Measurements from ENCODE around the gene CHMP3. TPM values are rescaled to one million over a fixed set of nuclear protein-coding genes. Genes with fewer than 3 reads are reported as not detected.

The CHMP3 gene
- polyA plus RNA-seq, 3 donors, result 45.4 to 115 (median 99.4) TPM

- H2AFZ ChIP-seq (ENCODE audit: insufficient read depth, low read depth, low read length, poor library complexity, severe bottlenecking), result peak overlapping the region; percentile 61
- H3K9me3 ChIP-seq (replicated peaks in 1 of 2; ENCODE audit: control insufficient read depth in 1 of 2, insufficient read depth in 1 of 2, low read length in 2 of 2), result no peaks in the 10 kb centered on the region
- H3K4me1 Mint-ChIP-seq, result peaks cover 34% of the 10 kb centered on the region
- no peak for DNase-seq
- H3K27me3 ChIP-seq (ENCODE audit: control insufficient read depth in 2 of 2, insufficient read depth in 2 of 2, low read length in 2 of 2), result no peaks in the 10 kb centered on the region
- intact Hi-C loops (cut with micrococcal nuclease), result loop anchor here (5.0 to 10.0 kb wide), 4 partner anchors 59 to 1149 kb away; partner anchors contain the start of genes KDM3A (in 2 of the 2), RNF103 (in 2 of the 2), CAPG (in 1 of the 2) and SH2D6 (in 1 of the 2)
- peak overlapping the region; percentile 99 to 100 (median 100) for H3K27ac Mint-ChIP-seq
- H3K79me2 ChIP-seq (ENCODE audit: insufficient read depth, low read length), result peaks cover 44% of the 10 kb centered on the region
- peak overlapping the region; percentile 83 for H3K4me2 ChIP-seq (replicated peaks; ENCODE audit: extremely low read depth, low read length, poor library complexity, severe bottlenecking)
- 80% methylated on average over 13 of the region's 13 CpGs for WGBS (ENCODE audit: insufficient coverage)
- no peaks in the 10 kb centered on the region for H3K36me3 ChIP-seq (replicated peaks in 1 of 2; ENCODE audit: control insufficient read depth in 1 of 2, insufficient read depth in 2 of 2, low read length in 2 of 2)
- peak overlapping the region in 1 of 3 experiments; percentile 84 for H3K4me3 ChIP-seq (replicated peaks in 1 of 3; ENCODE audit: low read depth in 2 of 3, low read length in 3 of 3)
- H3K27ac ChIP-seq (ENCODE audit: low read depth in 1 of 2, low read length in 2 of 2), result peak overlapping the region; percentile 99 to 100
- no peak for TF ChIP-seq CTCF (IDR thresholded peaks at IDR 0.05)
- peaks cover 20 to 28% of the 10 kb centered on the region in 2 donors for H3K4me1 ChIP-seq (ENCODE audit: control insufficient read depth in 1 of 2, insufficient read depth in 2 of 2, low read length in 2 of 2)
- H3K9me3 Mint-ChIP-seq, result peaks cover 0 to 10% (median 3%) of the 10 kb centered on the region in 7 donors
- peaks cover 10 to 19% of the 10 kb centered on the region in 2 donors for H3K36me3 Mint-ChIP-seq
- peaks cover under 1 to 6% (median 2%) of the 10 kb centered on the region in 3 donors for H3K27me3 Mint-ChIP-seq (ENCODE audit: low read depth in 3 of 3)
- peak overlapping the region; percentile 89 to 97 for H3K4me3 Mint-ChIP-seq
- H3K9ac ChIP-seq (ENCODE audit: insufficient read depth, low read length, poor library complexity, severe bottlenecking), result no peak overlapping the region
- peaks cover 14% of the 10 kb centered on the region for H4K20me1 ChIP-seq (ENCODE audit: insufficient read depth, low read length)
Measured at GRCh38 chr2:86563650-86564061, 413 bp upstream of the CHMP3 start.

GRCh38 chr2:86562485-86562921 is 740 bp downstream of the CHMP3 start:
- peak overlapping the region; percentile 57 to 98 (median 84) for H3K4me3 ChIP-seq (replicated peaks in 1 of 3; ENCODE audit: low read depth in 2 of 3, low read length in 3 of 3)
- peaks cover 34% of the 10 kb centered on the region for H3K4me1 Mint-ChIP-seq
- H3K9me3 Mint-ChIP-seq, result peaks cover 0 to 8% (median 3%) of the 10 kb centered on the region in 7 donors
- peaks cover 0 to 6% (median 2%) of the 10 kb centered on the region in 3 donors for H3K27me3 Mint-ChIP-seq (ENCODE audit: low read depth in 3 of 3)
- peak in 2 of 3 donors; percentile 53 to 65 for DNase-seq
- peak overlapping the region; percentile 99 to 100 (median 100) for H3K27ac Mint-ChIP-seq
- peak overlapping the region; percentile 100 for H3K9ac ChIP-seq (ENCODE audit: insufficient read depth, low read length, poor library complexity, severe bottlenecking)
- H3K4me2 ChIP-seq (replicated peaks; ENCODE audit: extremely low read depth, low read length, poor library complexity, severe bottlenecking), result peak overlapping the region; percentile 83
- 0% methylated on average over 12 of the region's 16 CpGs for WGBS (ENCODE audit: insufficient coverage)
- no peak for TF ChIP-seq CTCF (IDR thresholded peaks at IDR 0.05)
- H3K79me2 ChIP-seq (ENCODE audit: insufficient read depth, low read length), result peaks cover 56% of the 10 kb centered on the region
- H3K27ac ChIP-seq (ENCODE audit: low read depth in 1 of 2, low read length in 2 of 2), result peak overlapping the region; percentile 99 to 100
- H3K9me3 ChIP-seq (replicated peaks in 1 of 2; ENCODE audit: control insufficient read depth in 1 of 2, insufficient read depth in 1 of 2, low read length in 2 of 2), result no peaks in the 10 kb centered on the region
- peaks cover 14 to 19% of the 10 kb centered on the region in 2 donors for H3K36me3 Mint-ChIP-seq
- intact Hi-C loops (cut with micrococcal nuclease), result loop anchor here (5.0 to 10.0 kb wide), 4 partner anchors 60 to 1148 kb away; partner anchors contain the start of genes KDM3A (in 2 of the 2), RNF103 (in 2 of the 2), CAPG (in 1 of the 2) and SH2D6 (in 1 of the 2)
- H4K20me1 ChIP-seq (ENCODE audit: insufficient read depth, low read length), result peaks cover 26% of the 10 kb centered on the region
- H3K27me3 ChIP-seq (ENCODE audit: control insufficient read depth in 2 of 2, insufficient read depth in 2 of 2, low read length in 2 of 2), result no peaks in the 10 kb centered on the region
- H3K4me3 Mint-ChIP-seq, result peak overlapping the region; percentile 89 to 97
- peak overlapping the region; percentile 58 for H2AFZ ChIP-seq (ENCODE audit: insufficient read depth, low read depth, low read length, poor library complexity, severe bottlenecking)
- no peaks in the 10 kb centered on the region for H3K36me3 ChIP-seq (replicated peaks in 1 of 2; ENCODE audit: control insufficient read depth in 1 of 2, insufficient read depth in 2 of 2, low read length in 2 of 2)
- peaks cover 20 to 34% of the 10 kb centered on the region in 2 donors for H3K4me1 ChIP-seq (ENCODE audit: control insufficient read depth in 1 of 2, insufficient read depth in 2 of 2, low read length in 2 of 2)

Measured in CD14-positive monocyte (primary cell).